ENCODE data around the gene NPC1L1.

Gene NPC1L1

GRCh38 chr7:44534087-44534486, 7.0 kb downstream of the NPC1L1 start:
- no peak overlapping the region for H3K4me3 ChIP-seq (ENCODE audit: low read depth, low read length)

GRCh38 chr7:44533301-44534055, 7.7 kb downstream of the NPC1L1 start:
- H3K4me3 ChIP-seq (ENCODE audit: low read depth, low read length) = no peak overlapping the region
- TF ChIP-seq CTCF (IDR thresholded peaks at IDR 0.05; ENCODE audit: low read depth, low read length) = no peak

More at GRCh38 chr7:44534087-44534486, 7.0 kb downstream of the NPC1L1 start:
- TF ChIP-seq CTCF (IDR thresholded peaks at IDR 0.05; ENCODE audit: low read depth, low read length) = no peak

GRCh38 chr7:44531421-44532380, 9.4 kb downstream of the NPC1L1 start:
- H3K4me3 ChIP-seq (ENCODE audit: low read depth, low read length) = no peak overlapping the region
- no peak for TF ChIP-seq CTCF (IDR thresholded peaks at IDR 0.05; ENCODE audit: low read depth, low read length)

GRCh38 chr7:44530990-44531389, 10.1 kb downstream of the NPC1L1 start:
- no peak overlapping the region for H3K4me3 ChIP-seq (ENCODE audit: low read depth, low read length)
- TF ChIP-seq CTCF (IDR thresholded peaks at IDR 0.05; ENCODE audit: low read depth, low read length) = no peak

GRCh38 chr7:44524811-44525388, 16.2 kb downstream of the NPC1L1 start:
- TF ChIP-seq CTCF (IDR thresholded peaks at IDR 0.05; ENCODE audit: low read depth, low read length) = no peak
- H3K4me3 ChIP-seq (ENCODE audit: low read depth, low read length) = no peak overlapping the region

- TF ChIP-seq CTCF (IDR thresholded peaks at IDR 0.05; ENCODE audit: low read depth, low read length) = no peak
- H3K4me3 ChIP-seq (ENCODE audit: low read depth, low read length) = no peak overlapping the region
Measured at GRCh38 chr7:44522315-44522714, 18.8 kb downstream of the NPC1L1 start.

All from WI38 (cell line).